ENCODE data around the gene TMEM115.

DNA sequence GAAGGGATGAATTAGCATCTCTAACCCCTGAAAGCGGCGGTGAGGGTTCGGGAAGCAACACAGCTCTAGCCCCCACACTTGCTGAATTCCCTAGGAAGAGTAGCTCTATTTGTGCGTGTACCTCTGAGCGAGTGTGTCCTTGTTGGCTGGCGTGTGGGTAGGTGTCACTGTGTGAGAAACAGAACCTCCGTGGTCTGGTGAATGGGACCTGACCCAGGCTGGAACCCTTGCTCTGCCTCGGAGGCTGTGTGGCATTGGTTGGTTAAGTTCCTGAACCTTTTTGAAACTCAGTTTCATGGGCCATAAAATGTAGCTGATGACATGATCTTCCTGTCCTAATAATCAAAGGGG, 414 bp upstream of the TMEM115 start:
- TF ChIP-seq, protein P1, sequence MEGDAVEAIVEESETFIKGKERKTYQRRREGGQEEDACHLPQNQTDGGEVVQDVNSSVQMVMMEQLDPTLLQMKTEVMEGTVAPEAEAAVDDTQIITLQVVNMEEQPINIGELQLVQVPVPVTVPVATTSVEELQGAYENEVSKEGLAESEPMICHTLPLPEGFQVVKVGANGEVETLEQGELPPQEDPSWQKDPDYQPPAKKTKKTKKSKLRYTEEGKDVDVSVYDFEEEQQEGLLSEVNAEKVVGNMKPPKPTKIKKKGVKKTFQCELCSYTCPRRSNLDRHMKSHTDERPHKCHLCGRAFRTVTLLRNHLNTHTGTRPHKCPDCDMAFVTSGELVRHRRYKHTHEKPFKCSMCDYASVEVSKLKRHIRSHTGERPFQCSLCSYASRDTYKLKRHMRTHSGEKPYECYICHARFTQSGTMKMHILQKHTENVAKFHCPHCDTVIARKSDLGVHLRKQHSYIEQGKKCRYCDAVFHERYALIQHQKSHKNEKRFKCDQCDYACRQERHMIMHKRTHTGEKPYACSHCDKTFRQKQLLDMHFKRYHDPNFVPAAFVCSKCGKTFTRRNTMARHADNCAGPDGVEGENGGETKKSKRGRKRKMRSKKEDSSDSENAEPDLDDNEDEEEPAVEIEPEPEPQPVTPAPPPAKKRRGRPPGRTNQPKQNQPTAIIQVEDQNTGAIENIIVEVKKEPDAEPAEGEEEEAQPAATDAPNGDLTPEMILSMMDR (IDR thresholded peaks at IDR 0.05) = no peak
- no peak for TF ChIP-seq POLR2AphosphoS5 (IDR thresholded peaks at IDR 0.05)
- TF ChIP-seq POLR2A (IDR thresholded peaks at IDR 0.05) = no peak
